ENCODE data around the gene SPDYE4.

DNA sequence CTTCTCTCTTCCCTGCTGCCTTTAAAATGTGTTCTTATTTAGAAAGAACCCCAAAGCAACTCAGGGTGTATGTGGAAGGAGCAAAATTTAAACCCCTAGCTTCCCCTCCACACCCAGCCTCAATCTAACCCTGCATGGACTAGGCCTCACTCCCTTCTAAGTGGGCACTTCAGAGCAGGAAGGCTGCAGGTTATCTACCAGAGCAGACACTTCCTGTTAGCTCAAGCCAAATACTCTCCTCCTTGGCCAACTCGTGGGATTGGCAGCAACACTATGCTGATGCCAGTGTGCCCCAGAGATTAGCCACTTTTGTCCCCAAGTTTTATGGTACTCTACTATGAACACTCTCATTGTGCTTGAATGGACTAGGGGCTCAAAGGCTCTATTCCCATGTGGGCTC lies 49.3 kb downstream of the SPDYE4 start:
- TF ChIP-seq, protein P1, sequence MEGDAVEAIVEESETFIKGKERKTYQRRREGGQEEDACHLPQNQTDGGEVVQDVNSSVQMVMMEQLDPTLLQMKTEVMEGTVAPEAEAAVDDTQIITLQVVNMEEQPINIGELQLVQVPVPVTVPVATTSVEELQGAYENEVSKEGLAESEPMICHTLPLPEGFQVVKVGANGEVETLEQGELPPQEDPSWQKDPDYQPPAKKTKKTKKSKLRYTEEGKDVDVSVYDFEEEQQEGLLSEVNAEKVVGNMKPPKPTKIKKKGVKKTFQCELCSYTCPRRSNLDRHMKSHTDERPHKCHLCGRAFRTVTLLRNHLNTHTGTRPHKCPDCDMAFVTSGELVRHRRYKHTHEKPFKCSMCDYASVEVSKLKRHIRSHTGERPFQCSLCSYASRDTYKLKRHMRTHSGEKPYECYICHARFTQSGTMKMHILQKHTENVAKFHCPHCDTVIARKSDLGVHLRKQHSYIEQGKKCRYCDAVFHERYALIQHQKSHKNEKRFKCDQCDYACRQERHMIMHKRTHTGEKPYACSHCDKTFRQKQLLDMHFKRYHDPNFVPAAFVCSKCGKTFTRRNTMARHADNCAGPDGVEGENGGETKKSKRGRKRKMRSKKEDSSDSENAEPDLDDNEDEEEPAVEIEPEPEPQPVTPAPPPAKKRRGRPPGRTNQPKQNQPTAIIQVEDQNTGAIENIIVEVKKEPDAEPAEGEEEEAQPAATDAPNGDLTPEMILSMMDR (conservative IDR thresholded peaks at IDR 0.05 in 1 of 2, IDR thresholded peaks at IDR 0.05 in 1 of 2; ENCODE audit: extremely low read depth in 1 of 2, insufficient read depth in 1 of 2, low read depth in 1 of 2, low read length in 2 of 2): no peak
- no peak for TF ChIP-seq EZH2 (IDR thresholded peaks at IDR 0.05; ENCODE audit: borderline replicate concordance, low read length)

All from mammary epithelial cell (primary cell).